BLaER1 (cell line): ENCODE data around the gene JAKMIP1.

ENCODE experiments used
- H3K27ac ChIP-seq: shearing (Covaris generic); formaldehyde crosslinking; 2 replicates; pipeline ENCODE4 v1.8.1; 2022
- H3K27me3 ChIP-seq: shearing (Covaris generic); formaldehyde crosslinking; 2 replicates; pipeline ENCODE4 v1.8.1; 2022
- H3K36me3 ChIP-seq: shearing (Covaris generic); formaldehyde crosslinking; 2 replicates; pipeline ENCODE4 v1.8.1; 2022
- H3K4me1 ChIP-seq: shearing (Covaris generic); formaldehyde crosslinking; 2 replicates; pipeline ENCODE4 v1.8.1; 2022
- H3K4me2 ChIP-seq: shearing (Covaris generic); formaldehyde crosslinking; 2 replicates; pipeline ENCODE4 v1.8.1; 2022
- H3K4me3 ChIP-seq: shearing (Covaris generic); formaldehyde crosslinking; 2 replicates; pipeline ENCODE4 v1.8.1; 2022
- H3K9ac ChIP-seq: shearing (Covaris generic); formaldehyde crosslinking; 2 replicates; pipeline ENCODE4 v1.8.1; 2022
- H3K9me3 ChIP-seq: shearing (Covaris generic); formaldehyde crosslinking; 2 replicates; pipeline ENCODE4 v1.8.1; 2022
- H4K20me1 ChIP-seq: shearing (Covaris generic); formaldehyde crosslinking; 2 replicates; pipeline ENCODE4 v1.8.1; 2022
- Cebpa-rat ChIP-seq: shearing (Covaris generic); IDR thresholded peaks from 2 replicates; pipeline ENCODE4 v1.8.1; 2022

The JAKMIP1 gene

GRCh38 chr4:6200011-6200921 is at the start of gene JAKMIP1:
JAKMIP1 (minus strand) TSS chr4:6200549; CDS start chr4:6112850, 87,699 bp downstream.
- H4K20me1 ChIP-seq = peaks cover 33% of the 10 kb centered on the region
- peak within 1 kb of the TSS; percentile 85 for H3K4me3 ChIP-seq
- peak within 1 kb of the TSS; percentile 75 for H3K9ac ChIP-seq
- H3K9me3 ChIP-seq = peaks cover 8% of the 10 kb centered on the region
- no peak for TF ChIP-seq Cebpa-rat
- peaks cover 18% of the 10 kb centered on the region for H3K27me3 ChIP-seq
- no peaks in the 10 kb centered on the region for H3K36me3 ChIP-seq
- H3K4me1 ChIP-seq = peaks cover 43% of the 10 kb centered on the region
- H3K27ac ChIP-seq = peak within 1 kb of the TSS; percentile 74
- peak within 1 kb of the TSS; percentile 99 for H3K4me2 ChIP-seq

GRCh38 chr4:6248394-6248793 is 48.0 kb upstream of the JAKMIP1 start:
- Histone ChIP-seq H3K4me3 (no peak overlapping the region), H3K9me3 (peaks cover 33% of the 10 kb centered on the region), H3K9ac (no peak overlapping the region), H4K20me1 (no peaks in the 10 kb centered on the region), H3K4me1 (peaks cover 32% of the 10 kb centered on the region), H3K4me2 (peak overlapping the region; percentile 10; the same call in 1 of the 2 replicates), H3K27ac (no peak overlapping the region), H3K27me3 (peaks cover 4% of the 10 kb centered on the region), H3K36me3 (peaks cover 4% of the 10 kb centered on the region; the same call in 1 of the 2 replicates)
- TF ChIP-seq Cebpa-rat = no peak

GRCh38 chr4:6246170-6246634 is 45.9 kb upstream of the JAKMIP1 start:
- Histone ChIP-seq H3K36me3 (peaks cover 4% of the 10 kb centered on the region; the same call in 1 of the 2 replicates), H3K4me1 (peaks cover 19% of the 10 kb centered on the region), H4K20me1 (no peaks in the 10 kb centered on the region), H3K4me3 (no peak overlapping the region), H3K4me2 (no peak overlapping the region), H3K27ac (no peak overlapping the region), H3K27me3 (peaks cover 4% of the 10 kb centered on the region), H3K9me3 (peaks cover 33% of the 10 kb centered on the region), H3K9ac (no peak overlapping the region)
- no peak for TF ChIP-seq Cebpa-rat

GRCh38 chr4:6245246-6246169 is 45.2 kb upstream of the JAKMIP1 start:
- H3K4me1 ChIP-seq = peaks cover 12% of the 10 kb centered on the region
- no peak overlapping the region; the same call in 1 of the 2 replicates for H3K4me3 ChIP-seq
- peaks cover 4% of the 10 kb centered on the region for H3K27me3 ChIP-seq
- peaks cover 4% of the 10 kb centered on the region; the same call in 1 of the 2 replicates for H3K36me3 ChIP-seq
- H3K9ac ChIP-seq = no peak overlapping the region
- H3K27ac ChIP-seq = no peak overlapping the region
- TF ChIP-seq Cebpa-rat = no peak
- H3K9me3 ChIP-seq = peaks cover 33% of the 10 kb centered on the region
- H4K20me1 ChIP-seq = no peaks in the 10 kb centered on the region
- H3K4me2 ChIP-seq = no peak overlapping the region

- TF ChIP-seq Cebpa-rat = no peak
- Histone ChIP-seq H3K27ac (no peak overlapping the region), H3K9me3 (peaks cover 33% of the 10 kb centered on the region), H3K4me1 (peaks cover 3% of the 10 kb centered on the region; the same call in 1 of the 2 replicates), H3K9ac (no peak overlapping the region), H3K27me3 (no peaks in the 10 kb centered on the region), H3K4me2 (no peak overlapping the region), H3K36me3 (peaks cover 4% of the 10 kb centered on the region; the same call in 1 of the 2 replicates), H4K20me1 (no peaks in the 10 kb centered on the region), H3K4me3 (no peak overlapping the region)
Observed at GRCh38 chr4:6242271-6243029, 42.1 kb upstream of the JAKMIP1 start.

GRCh38 chr4:6241062-6241845 is 40.9 kb upstream of the JAKMIP1 start:
- no peak overlapping the region for H3K9ac ChIP-seq
- peaks cover 4% of the 10 kb centered on the region; the same call in 1 of the 2 replicates for H3K36me3 ChIP-seq
- no peak overlapping the region for H3K4me3 ChIP-seq
- H3K4me1 ChIP-seq = peaks cover 13% of the 10 kb centered on the region
- H3K9me3 ChIP-seq = peaks cover 28% of the 10 kb centered on the region
- no peaks in the 10 kb centered on the region for H4K20me1 ChIP-seq
- TF ChIP-seq Cebpa-rat = no peak
- H3K27ac ChIP-seq = no peak overlapping the region
- no peaks in the 10 kb centered on the region for H3K27me3 ChIP-seq
- no peak overlapping the region for H3K4me2 ChIP-seq

- H3K4me3 ChIP-seq = no peak overlapping the region
- H3K9ac ChIP-seq = no peak overlapping the region
- no peaks in the 10 kb centered on the region for H3K36me3 ChIP-seq
- no peak overlapping the region for H3K4me2 ChIP-seq
- peaks cover 26% of the 10 kb centered on the region for H3K4me1 ChIP-seq
- TF ChIP-seq Cebpa-rat = no peak
- no peak overlapping the region for H3K27ac ChIP-seq
- no peaks in the 10 kb centered on the region for H4K20me1 ChIP-seq
- H3K9me3 ChIP-seq = peaks cover 15% of the 10 kb centered on the region
- H3K27me3 ChIP-seq = no peaks in the 10 kb centered on the region
Observed at GRCh38 chr4:6239968-6240367, 39.6 kb upstream of the JAKMIP1 start.

GRCh38 chr4:6239486-6239885 is 39.1 kb upstream of the JAKMIP1 start:
- no peaks in the 10 kb centered on the region for H4K20me1 ChIP-seq
- peaks cover 31% of the 10 kb centered on the region for H3K4me1 ChIP-seq
- H3K4me2 ChIP-seq = no peak overlapping the region
- no peak overlapping the region for H3K4me3 ChIP-seq
- H3K27me3 ChIP-seq = no peaks in the 10 kb centered on the region
- peaks cover 11% of the 10 kb centered on the region for H3K9me3 ChIP-seq
- no peak overlapping the region for H3K9ac ChIP-seq
- no peak for TF ChIP-seq Cebpa-rat
- H3K36me3 ChIP-seq = no peaks in the 10 kb centered on the region
- H3K27ac ChIP-seq = no peak overlapping the region
